Heart left ventricle (tissue), 13 donors: ENCODE results near the gene ACACA.
A peak's percentile ranks its signal among the peaks of the same experiment; 100 is the strongest.

Source experiments
- CTCF ChIP-seq, 12 donors: fragments of 200-600 bp; sonication (generic) in 4 of 12; IDR thresholded peaks; one replicate each; pipeline versions ENCODE4 v1.5.0 to v1.8.0; 2018 to 2022; ENCODE audit warnings: antibody characterized with exemption in 12 of 12, mild to moderate bottlenecking in 5 of 12
- POLR2A ChIP-seq, 2 donors: fragments of 450-650 bp; IDR thresholded peaks; one replicate each; pipeline ENCODE4 v1.6.1; 2017; ENCODE audit warnings: antibody characterized with exemption in 2 of 2, mild to moderate bottlenecking in 2 of 2, moderate library complexity in 2 of 2
- donor health status: ischemic (EF 13 %, LVEDD 7.1; RV severe dilation, severe dysfunction).
- donor health status: DM: no; HTN: yes; CAD: no.
- donor health status: DM: no; HTN: no; CAD: no.
- donor health status: ischemic (EF 25% LVEDD 6.9; RV normal size, moderate dysfunction).
- donor health status: ischemic (EF 25% LVEDD 5.7; RV mildly dilated, moderate dysfunction).
- donor health status: ischemic (EF 35%, LVEDD 5.7; RV mildly dilated, moderate dysfunction).
- donor health status: nonischemic (EF 11% LVEDD 7.7; RV severe dilation, severe dysfunction).
- donor health status: DM: yes; HTN: yes; CAD: no.
- donor health status: PGD.
- donor health status: ischemic (EF 29% LVEDD 5.4; RV normal size, mild dysfunction).
- donor health status: nonischemic (EF 23%, LVEDD 6.1; RV moderate dilation, normal function).

GRCh38 chr17:37373530-37374159, 33.0 kb downstream of the ACACA start:
- TF ChIP-seq POLR2A (IDR thresholded peaks at IDR 0.05) (no peak), CTCF (IDR thresholded peaks at IDR 0.05) (peak; percentile 80 to 96 (median 86))
